Jurkat, Clone E6-1 (cell line): ENCODE data around the gene ZNF22.

Experiments
- DNase-seq: peaks from one replicate; pipeline ENCODE4 v3.0.0-alpha.2; 2011; ENCODE audit warnings: low read depth, low spot score
- H3K4me3 ChIP-seq: 2 replicates; pipeline ENCODE4 v1.5.1; 2011; ENCODE audit warnings: mild to moderate bottlenecking, low read length, control low read depth, moderate library complexity

ZNF22 gene

GRCh38 chr10:44962870-44963738, 37.6 kb upstream of the ZNF22 start:
- H3K4me3 ChIP-seq = no peak overlapping the region
- DNase-seq = peak; percentile 66

GRCh38 chr10:44963772-44964633, 36.7 kb upstream of the ZNF22 start:
- DNase-seq = no peak
- no peak overlapping the region for H3K4me3 ChIP-seq

GRCh38 chr10:44965104-44965503, 35.6 kb upstream of the ZNF22 start:
- no peak for DNase-seq
- H3K4me3 ChIP-seq = no peak overlapping the region

- H3K4me3 ChIP-seq = no peak overlapping the region
- no peak for DNase-seq
These were observed 35.0 kb upstream of the ZNF22 start for GRCh38 chr10:44965651-44966097.

GRCh38 chr10:44966129-44966815, 34.5 kb upstream of the ZNF22 start:
- no peak overlapping the region for H3K4me3 ChIP-seq
- no peak for DNase-seq

GRCh38 chr10:44966816-44967509, 33.8 kb upstream of the ZNF22 start:
- no peak overlapping the region for H3K4me3 ChIP-seq
- no peak for DNase-seq

GRCh38 chr10:44967616-44968015, 33.1 kb upstream of the ZNF22 start:
- H3K4me3 ChIP-seq = no peak overlapping the region
- DNase-seq = no peak

GRCh38 chr10:44968091-44968490, 32.6 kb upstream of the ZNF22 start:
- H3K4me3 ChIP-seq = no peak overlapping the region
- no peak for DNase-seq

- no peak overlapping the region for H3K4me3 ChIP-seq
- DNase-seq = peak; percentile 83
These were observed 32.0 kb upstream of the ZNF22 start for GRCh38 chr10:44968500-44969400.

- no peak for DNase-seq
- no peak overlapping the region for H3K4me3 ChIP-seq
These were observed 30.9 kb upstream of the ZNF22 start for GRCh38 chr10:44969854-44970253.

- H3K4me3 ChIP-seq = no peak overlapping the region
- DNase-seq = no peak
These were observed 29.8 kb upstream of the ZNF22 start for GRCh38 chr10:44970812-44971395.

GRCh38 chr10:44971434-44971833, 29.3 kb upstream of the ZNF22 start:
- H3K4me3 ChIP-seq = no peak overlapping the region
- DNase-seq = no peak

GRCh38 chr10:44971935-44972757, 28.6 kb upstream of the ZNF22 start:
- H3K4me3 ChIP-seq = no peak overlapping the region
- no peak for DNase-seq

GRCh38 chr10:44972874-44973306, 27.8 kb upstream of the ZNF22 start:
- no peak overlapping the region for H3K4me3 ChIP-seq
- no peak for DNase-seq

- no peak for DNase-seq
- no peak overlapping the region for H3K4me3 ChIP-seq
These were observed 27.2 kb upstream of the ZNF22 start for GRCh38 chr10:44973323-44974081.

GRCh38 chr10:44974082-44974627, 26.6 kb upstream of the ZNF22 start:
- DNase-seq = no peak
- H3K4me3 ChIP-seq = no peak overlapping the region
